Nephron (organoid): Measurements from ENCODE around the gene OBSCN.

Source experiments
- H3K27ac Mint-ChIP-seq, 3 experiments: 2 replicates each; pipeline ENCODE4 v1.8.0; 2020; ENCODE audit warnings: mixed read lengths in 3 of 3, mild to moderate bottlenecking in 2 of 3, moderate library complexity in 1 of 3
- H3K27me3 Mint-ChIP-seq: 2 replicates; pipeline ENCODE4 v1.8.0; 2021; ENCODE audit warnings: low read depth, mild to moderate bottlenecking, moderate library complexity, mixed read lengths
- H3K36me3 Mint-ChIP-seq: 2 replicates; pipeline ENCODE4 v1.8.0; 2020; ENCODE audit warnings: low read depth, mixed read lengths
- H3K4me1 Mint-ChIP-seq: 2 replicates; pipeline ENCODE4 v1.8.0; 2020; ENCODE audit warnings: mixed read lengths
- H3K4me3 Mint-ChIP-seq, 3 experiments: 2 replicates each; pipeline ENCODE4 v1.8.0; 2020; ENCODE audit warnings: mild to moderate bottlenecking in 3 of 3, mixed read lengths in 3 of 3, moderate library complexity in 2 of 3
- H3K9me3 Mint-ChIP-seq: 2 replicates; pipeline ENCODE4 v1.8.0; 2020; ENCODE audit warnings: mixed read lengths
- CTCF ChIP-seq, 3 experiments: fragments of 200-600 bp; sonication (generic); IDR thresholded peaks; one replicate each; pipeline ENCODE4 v1.5.0; 2021; ENCODE audit warnings: antibody characterized with exemption in 3 of 3; ENCODE audit not compliant: unreplicated experiment in 3 of 3

Gene OBSCN

GRCh38 chr1:228335406-228336307 is 127.8 kb downstream of the OBSCN start:
- no peak for TF ChIP-seq CTCF (IDR thresholded peaks at IDR 0.05; ENCODE audit: unreplicated experiment in 3 of 3)
- H3K4me3 Mint-ChIP-seq, result no peak overlapping the region
- H3K36me3 Mint-ChIP-seq, result peaks cover 17% of the 10 kb centered on the region
- no peaks in the 10 kb centered on the region for H3K9me3 Mint-ChIP-seq
- H3K4me1 Mint-ChIP-seq, result no peaks in the 10 kb centered on the region
- H3K27ac Mint-ChIP-seq, result no peak overlapping the region
- H3K27me3 Mint-ChIP-seq, result no peaks in the 10 kb centered on the region

- no peaks in the 10 kb centered on the region for H3K27me3 Mint-ChIP-seq
- no peaks in the 10 kb centered on the region for H3K4me1 Mint-ChIP-seq
- H3K9me3 Mint-ChIP-seq, result no peaks in the 10 kb centered on the region
- no peak for TF ChIP-seq CTCF (IDR thresholded peaks at IDR 0.05; ENCODE audit: unreplicated experiment in 3 of 3)
- peaks cover 17% of the 10 kb centered on the region for H3K36me3 Mint-ChIP-seq
- no peak overlapping the region for H3K4me3 Mint-ChIP-seq
- H3K27ac Mint-ChIP-seq, result no peak overlapping the region
These were observed 128.6 kb downstream of the OBSCN start for GRCh38 chr1:228336308-228337030.

GRCh38 chr1:228337031-228337564 is 129.3 kb downstream of the OBSCN start:
- no peak for TF ChIP-seq CTCF (IDR thresholded peaks at IDR 0.05; ENCODE audit: unreplicated experiment in 3 of 3)
- Mint-ChIP-seq H3K36me3 (peaks cover 17% of the 10 kb centered on the region), H3K27ac (no peak overlapping the region), H3K4me3 (no peak overlapping the region), H3K4me1 (no peaks in the 10 kb centered on the region), H3K27me3 (no peaks in the 10 kb centered on the region), H3K9me3 (no peaks in the 10 kb centered on the region)

GRCh38 chr1:228337711-228338520 is 130.1 kb downstream of the OBSCN start:
- Mint-ChIP-seq H3K36me3 (peaks cover 20% of the 10 kb centered on the region), H3K27ac (no peak overlapping the region), H3K4me3 (no peak overlapping the region), H3K27me3 (no peaks in the 10 kb centered on the region), H3K4me1 (no peaks in the 10 kb centered on the region), H3K9me3 (no peaks in the 10 kb centered on the region)
- no peak for TF ChIP-seq CTCF (IDR thresholded peaks at IDR 0.05; ENCODE audit: unreplicated experiment in 3 of 3)

- no peak for TF ChIP-seq CTCF (IDR thresholded peaks at IDR 0.05; ENCODE audit: unreplicated experiment in 3 of 3)
- Mint-ChIP-seq H3K36me3 (peaks cover 25% of the 10 kb centered on the region), H3K27ac (no peak overlapping the region), H3K4me3 (no peak overlapping the region), H3K4me1 (no peaks in the 10 kb centered on the region), H3K27me3 (no peaks in the 10 kb centered on the region), H3K9me3 (no peaks in the 10 kb centered on the region)
These were observed 130.7 kb downstream of the OBSCN start for GRCh38 chr1:228338521-228339051.
